K562 (cell line): ENCODE results near the gene PRKAR1B. TPM values are rescaled to one million over a fixed set of nuclear protein-coding genes. Genes with fewer than 3 reads are reported as not detected.

Experiments
- DNMT1 ChIP-seq: fragments of 450-650 bp; IDR thresholded peaks from 2 replicates; pipeline ENCODE4 v1.6.1; 2016; ENCODE audit warnings: antibody characterized with exemption, mild to moderate bottlenecking
- E2F3 ChIP-seq: fragments of 250-450 bp; sonication (Bioruptor Pico); IDR thresholded peaks from 2 replicates; pipeline ENCODE4 v1.4.0; 2020; ENCODE audit warnings: mild to moderate bottlenecking
- HDGF ChIP-seq: fragments of 450-650 bp; IDR thresholded peaks from 2 replicates; pipeline ENCODE4 v1.6.1; 2016
- MYBL2 ChIP-seq, 2 experiments: fragments of 450-650 bp in 1 of 2; sonication (generic) in 1 of 2; formaldehyde crosslinking in 1 of 2; IDR thresholded peaks; 2 replicates each; pipeline versions ENCODE4 v1.6.1 to v1.8.1; 2017 to 2022; ENCODE audit warnings: borderline replicate concordance in 1 of 2, inconsistent platforms in 1 of 2, low read depth in 1 of 2, mild to moderate bottlenecking in 1 of 2, missing genetic modification reagents in 1 of 2, moderate library complexity in 1 of 2
- NCOR1 ChIP-seq: fragments of 450-650 bp; IDR thresholded peaks from 2 replicates; pipeline ENCODE4 v1.6.1; 2016; ENCODE audit warnings: mild to moderate bottlenecking, moderate library complexity
- RBM39 ChIP-seq: fragments of 200-400 bp; formaldehyde crosslinking; optimal IDR thresholded peaks from 2 replicates; pipeline ENCODE3; 2018; ENCODE audit warnings: low read depth, low read length
- STAG1 ChIP-seq: sonication (generic); formaldehyde crosslinking; IDR thresholded peaks from 2 replicates; pipeline ENCODE4 v1.5.0; 2020; ENCODE audit warnings: missing genetic modification reagents, borderline replicate concordance
- TCF7 ChIP-seq: sonication (generic); IDR thresholded peaks from 2 replicates; pipeline ENCODE4 v1.6.1; 2016; ENCODE audit warnings: antibody characterized with exemption, borderline replicate concordance
- TSC22D4 ChIP-seq: fragments of 450-650 bp; IDR thresholded peaks from 2 replicates; pipeline ENCODE4 v1.6.1; 2016; ENCODE audit warnings: missing genetic modification characterization, missing biosample characterization, control low read depth
- ZNF584 ChIP-seq: fragments of 200-800 bp; sonication (Bioruptor generic); IDR thresholded peaks from 2 replicates; pipeline ENCODE4 v1.6.1; 2016; ENCODE audit warnings: low read depth, mild to moderate bottlenecking, missing genetic modification characterization, missing compliant biosample characterization
- polyA plus RNA-seq, 8 experiments: library from polyadenylated mRNA; depleted of rRNA in 4 of 8; stranded (reverse) in 5 of 8; unstranded in 3 of 8; fragments of >200 nt; fragmentation: Nextera tagmentation in 2 of 8; fragmentation: Illumina TruSeq in 1 of 8; extraction: Ambion mirVana in 2 of 8; extraction: Trizol in 1 of 8; gene quantifications; 2 replicates each; pipeline versions ENCODE4 v1.2.1 to v1.2.3, GENCODE V29; 2011 to 2014; ENCODE audit warnings: inconsistent platforms in 1 of 8, missing spikeins in 1 of 8
- total RNA-seq, 7 experiments: library from RNA; depleted of rRNA in 6 of 7; stranded (reverse); fragments of >200 nt in 6 of 7; fragmentation: Illumina TruSeq in 2 of 7; extraction: Trizol in 2 of 7; gene quantifications; 2 replicates each; pipeline versions ENCODE4 v1.2.1 to v1.2.3, GENCODE V29; 2011 to 2021; ENCODE audit warnings: low replicate concordance in 1 of 7
- TF ChIP-seq, protein P1 (sequence below): fragments of 450-650 bp; formaldehyde crosslinking; IDR thresholded peaks from 2 replicates; pipeline ENCODE4 v1.4.0; 2020; ENCODE audit warnings: mild to moderate bottlenecking
- TF ChIP-seq, protein P2 (sequence below): fragments of 450-650 bp; IDR thresholded peaks from 2 replicates; pipeline ENCODE4 v1.6.1; 2016; ENCODE audit warnings: mild to moderate bottlenecking, moderate library complexity
- TF ChIP-seq, protein P3 (sequence below), 2 experiments: fragments of 450-650 bp in 1 of 2; sonication (generic) in 1 of 2; formaldehyde crosslinking in 1 of 2; IDR thresholded peaks in 1 of 2; conservative IDR thresholded peaks in 1 of 2; 2 replicates each; pipeline versions ENCODE4 v1.6.1 to v1.8.1; 2016 to 2023; ENCODE audit warnings: mild to moderate bottlenecking in 2 of 2, moderate library complexity in 2 of 2, inconsistent platforms in 1 of 2, missing genetic modification reagents in 1 of 2

Gene PRKAR1B
- total and polyA plus RNA-seq, 9 of the 15 experiments (the other 6 are each of a cell fraction or from before 2014, with no cell fraction given), result 0.99 to 30.5 (median 12.7) TPM

DNA sequence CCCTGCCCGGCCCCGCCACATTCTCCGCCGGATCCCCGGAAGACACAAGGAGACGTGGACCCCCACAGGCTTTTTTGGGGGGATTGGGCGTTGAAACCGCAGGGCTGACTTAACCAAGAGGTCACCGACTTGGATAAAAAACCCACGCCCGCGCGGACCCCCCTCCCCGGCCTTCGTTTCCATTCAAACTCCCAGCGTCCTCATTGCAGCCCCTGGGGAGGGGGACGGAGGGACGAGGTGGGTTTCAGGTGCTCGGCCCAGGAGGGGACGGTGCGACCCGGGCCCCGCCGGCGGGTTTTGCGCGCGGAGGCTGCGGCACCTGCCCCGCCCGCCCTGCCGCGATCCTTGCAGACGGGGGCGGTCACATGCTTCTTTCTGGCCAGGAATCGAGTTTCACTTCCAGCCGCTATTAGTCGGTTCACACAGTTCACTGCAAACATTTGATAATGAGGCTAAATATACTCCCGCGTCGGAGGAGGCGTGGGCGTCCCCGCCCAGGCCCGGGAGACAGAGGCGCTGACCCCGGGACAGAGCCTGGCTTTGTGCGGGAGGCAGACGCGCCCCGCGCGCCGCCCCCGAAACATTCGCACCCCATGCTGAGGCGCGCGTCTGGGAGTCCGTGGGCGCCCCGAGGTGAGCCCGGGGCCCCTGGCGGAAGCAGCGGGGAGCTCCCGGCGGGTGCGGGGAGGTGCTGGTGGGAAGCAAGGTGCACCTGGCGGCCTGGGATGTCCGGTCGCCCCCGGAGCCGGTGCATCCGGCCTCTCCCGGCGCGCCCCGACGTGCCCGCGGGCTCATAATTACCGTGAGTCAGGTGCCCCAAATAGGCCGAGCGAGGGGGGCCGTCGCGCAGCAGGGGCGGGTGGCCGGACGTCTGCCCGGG, 204.8 kb downstream of the PRKAR1B start (continued):
- TF ChIP-seq DNMT1, result no peak
- no peak for TF ChIP-seq TSC22D4
- no peak for TF ChIP-seq TCF7
- no peak for TF ChIP-seq STAG1 (CRISPR knock-in tag)
- TF ChIP-seq, protein P1, sequence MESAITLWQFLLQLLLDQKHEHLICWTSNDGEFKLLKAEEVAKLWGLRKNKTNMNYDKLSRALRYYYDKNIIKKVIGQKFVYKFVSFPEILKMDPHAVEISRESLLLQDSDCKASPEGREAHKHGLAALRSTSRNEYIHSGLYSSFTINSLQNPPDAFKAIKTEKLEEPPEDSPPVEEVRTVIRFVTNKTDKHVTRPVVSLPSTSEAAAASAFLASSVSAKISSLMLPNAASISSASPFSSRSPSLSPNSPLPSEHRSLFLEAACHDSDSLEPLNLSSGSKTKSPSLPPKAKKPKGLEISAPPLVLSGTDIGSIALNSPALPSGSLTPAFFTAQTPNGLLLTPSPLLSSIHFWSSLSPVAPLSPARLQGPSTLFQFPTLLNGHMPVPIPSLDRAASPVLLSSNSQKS (CRISPR knock-in tag), result no peak
- no peak for TF ChIP-seq MYBL2 (IDR thresholded peaks at IDR 0.05; ENCODE audit: low read depth)
- no peak for TF ChIP-seq MYBL2 (CRISPR knock-in tag; IDR thresholded peaks at IDR 0.05; ENCODE audit: borderline replicate concordance)
- TF ChIP-seq, protein P2, sequence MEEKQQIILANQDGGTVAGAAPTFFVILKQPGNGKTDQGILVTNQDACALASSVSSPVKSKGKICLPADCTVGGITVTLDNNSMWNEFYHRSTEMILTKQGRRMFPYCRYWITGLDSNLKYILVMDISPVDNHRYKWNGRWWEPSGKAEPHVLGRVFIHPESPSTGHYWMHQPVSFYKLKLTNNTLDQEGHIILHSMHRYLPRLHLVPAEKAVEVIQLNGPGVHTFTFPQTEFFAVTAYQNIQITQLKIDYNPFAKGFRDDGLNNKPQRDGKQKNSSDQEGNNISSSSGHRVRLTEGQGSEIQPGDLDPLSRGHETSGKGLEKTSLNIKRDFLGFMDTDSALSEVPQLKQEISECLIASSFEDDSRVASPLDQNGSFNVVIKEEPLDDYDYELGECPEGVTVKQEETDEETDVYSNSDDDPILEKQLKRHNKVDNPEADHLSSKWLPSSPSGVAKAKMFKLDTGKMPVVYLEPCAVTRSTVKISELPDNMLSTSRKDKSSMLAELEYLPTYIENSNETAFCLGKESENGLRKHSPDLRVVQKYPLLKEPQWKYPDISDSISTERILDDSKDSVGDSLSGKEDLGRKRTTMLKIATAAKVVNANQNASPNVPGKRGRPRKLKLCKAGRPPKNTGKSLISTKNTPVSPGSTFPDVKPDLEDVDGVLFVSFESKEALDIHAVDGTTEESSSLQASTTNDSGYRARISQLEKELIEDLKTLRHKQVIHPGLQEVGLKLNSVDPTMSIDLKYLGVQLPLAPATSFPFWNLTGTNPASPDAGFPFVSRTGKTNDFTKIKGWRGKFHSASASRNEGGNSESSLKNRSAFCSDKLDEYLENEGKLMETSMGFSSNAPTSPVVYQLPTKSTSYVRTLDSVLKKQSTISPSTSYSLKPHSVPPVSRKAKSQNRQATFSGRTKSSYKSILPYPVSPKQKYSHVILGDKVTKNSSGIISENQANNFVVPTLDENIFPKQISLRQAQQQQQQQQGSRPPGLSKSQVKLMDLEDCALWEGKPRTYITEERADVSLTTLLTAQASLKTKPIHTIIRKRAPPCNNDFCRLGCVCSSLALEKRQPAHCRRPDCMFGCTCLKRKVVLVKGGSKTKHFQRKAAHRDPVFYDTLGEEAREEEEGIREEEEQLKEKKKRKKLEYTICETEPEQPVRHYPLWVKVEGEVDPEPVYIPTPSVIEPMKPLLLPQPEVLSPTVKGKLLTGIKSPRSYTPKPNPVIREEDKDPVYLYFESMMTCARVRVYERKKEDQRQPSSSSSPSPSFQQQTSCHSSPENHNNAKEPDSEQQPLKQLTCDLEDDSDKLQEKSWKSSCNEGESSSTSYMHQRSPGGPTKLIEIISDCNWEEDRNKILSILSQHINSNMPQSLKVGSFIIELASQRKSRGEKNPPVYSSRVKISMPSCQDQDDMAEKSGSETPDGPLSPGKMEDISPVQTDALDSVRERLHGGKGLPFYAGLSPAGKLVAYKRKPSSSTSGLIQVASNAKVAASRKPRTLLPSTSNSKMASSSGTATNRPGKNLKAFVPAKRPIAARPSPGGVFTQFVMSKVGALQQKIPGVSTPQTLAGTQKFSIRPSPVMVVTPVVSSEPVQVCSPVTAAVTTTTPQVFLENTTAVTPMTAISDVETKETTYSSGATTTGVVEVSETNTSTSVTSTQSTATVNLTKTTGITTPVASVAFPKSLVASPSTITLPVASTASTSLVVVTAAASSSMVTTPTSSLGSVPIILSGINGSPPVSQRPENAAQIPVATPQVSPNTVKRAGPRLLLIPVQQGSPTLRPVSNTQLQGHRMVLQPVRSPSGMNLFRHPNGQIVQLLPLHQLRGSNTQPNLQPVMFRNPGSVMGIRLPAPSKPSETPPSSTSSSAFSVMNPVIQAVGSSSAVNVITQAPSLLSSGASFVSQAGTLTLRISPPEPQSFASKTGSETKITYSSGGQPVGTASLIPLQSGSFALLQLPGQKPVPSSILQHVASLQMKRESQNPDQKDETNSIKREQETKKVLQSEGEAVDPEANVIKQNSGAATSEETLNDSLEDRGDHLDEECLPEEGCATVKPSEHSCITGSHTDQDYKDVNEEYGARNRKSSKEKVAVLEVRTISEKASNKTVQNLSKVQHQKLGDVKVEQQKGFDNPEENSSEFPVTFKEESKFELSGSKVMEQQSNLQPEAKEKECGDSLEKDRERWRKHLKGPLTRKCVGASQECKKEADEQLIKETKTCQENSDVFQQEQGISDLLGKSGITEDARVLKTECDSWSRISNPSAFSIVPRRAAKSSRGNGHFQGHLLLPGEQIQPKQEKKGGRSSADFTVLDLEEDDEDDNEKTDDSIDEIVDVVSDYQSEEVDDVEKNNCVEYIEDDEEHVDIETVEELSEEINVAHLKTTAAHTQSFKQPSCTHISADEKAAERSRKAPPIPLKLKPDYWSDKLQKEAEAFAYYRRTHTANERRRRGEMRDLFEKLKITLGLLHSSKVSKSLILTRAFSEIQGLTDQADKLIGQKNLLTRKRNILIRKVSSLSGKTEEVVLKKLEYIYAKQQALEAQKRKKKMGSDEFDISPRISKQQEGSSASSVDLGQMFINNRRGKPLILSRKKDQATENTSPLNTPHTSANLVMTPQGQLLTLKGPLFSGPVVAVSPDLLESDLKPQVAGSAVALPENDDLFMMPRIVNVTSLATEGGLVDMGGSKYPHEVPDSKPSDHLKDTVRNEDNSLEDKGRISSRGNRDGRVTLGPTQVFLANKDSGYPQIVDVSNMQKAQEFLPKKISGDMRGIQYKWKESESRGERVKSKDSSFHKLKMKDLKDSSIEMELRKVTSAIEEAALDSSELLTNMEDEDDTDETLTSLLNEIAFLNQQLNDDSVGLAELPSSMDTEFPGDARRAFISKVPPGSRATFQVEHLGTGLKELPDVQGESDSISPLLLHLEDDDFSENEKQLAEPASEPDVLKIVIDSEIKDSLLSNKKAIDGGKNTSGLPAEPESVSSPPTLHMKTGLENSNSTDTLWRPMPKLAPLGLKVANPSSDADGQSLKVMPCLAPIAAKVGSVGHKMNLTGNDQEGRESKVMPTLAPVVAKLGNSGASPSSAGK, result peak; percentile 50
- no peak for TF ChIP-seq HDGF
- peak; percentile 70 for TF ChIP-seq NCOR1
- TF ChIP-seq, protein P3, sequence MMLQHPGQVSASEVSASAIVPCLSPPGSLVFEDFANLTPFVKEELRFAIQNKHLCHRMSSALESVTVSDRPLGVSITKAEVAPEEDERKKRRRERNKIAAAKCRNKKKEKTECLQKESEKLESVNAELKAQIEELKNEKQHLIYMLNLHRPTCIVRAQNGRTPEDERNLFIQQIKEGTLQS (IDR thresholded peaks at IDR 0.05), result no peak
- TF ChIP-seq, protein P3 (CRISPR knock-in tag; conservative IDR thresholded peaks at IDR 0.05), result no peak
- TF ChIP-seq RBM39, result no peak
- no peak for TF ChIP-seq E2F3 (CRISPR knock-in tag)
- no peak for TF ChIP-seq ZNF584 (CRISPR knock-in tag)
